Right lobe of liver (tissue), 6 donors: ENCODE results near the gene CYP4F12. TPM values are rescaled to one million over a fixed set of nuclear protein-coding genes. Genes with fewer than 3 reads are reported as not detected.

Experiments used
- ATAC-seq, 4 donors: fragments of 200-7000 bp; cut with Tn5 transposase; one replicate each; pipeline ENCODE4 v1.9.1; 2020; ENCODE audit warnings: mild to moderate bottlenecking in 4 of 4, moderate library complexity in 4 of 4
- DNase-seq, 3 donors: peaks; one replicate each; pipeline ENCODE4 v3.0.0-alpha.2; 2020
- H3K27ac ChIP-seq, 3 donors: fragments of 200-600 bp; one replicate each; pipeline ENCODE4 v1.8.0; 2022
- H3K27me3 ChIP-seq, 2 donors: fragments of 200-600 bp; one replicate each; pipeline ENCODE4 v1.8.0; 2022
- H3K36me3 ChIP-seq, 4 donors: fragments of 200-600 bp; sonication (generic) in 1 of 4; one replicate each; pipeline versions ENCODE4 v1.5.1 to v1.8.0; 2017 to 2022; ENCODE audit warnings: control low read depth in 1 of 4
- H3K4me1 ChIP-seq, 4 donors: fragments of 200-600 bp; sonication (generic) in 1 of 4; one replicate each; pipeline versions ENCODE4 v1.5.1 to v1.8.0; 2017 to 2022; ENCODE audit warnings: control low read depth in 1 of 4
- H3K4me3 ChIP-seq, 3 donors: fragments of 200-600 bp; one replicate each; pipeline ENCODE4 v1.8.0; 2022
- H3K9me3 ChIP-seq, 4 donors: fragments of 200-600 bp; sonication (generic) in 1 of 4; one replicate each; pipeline versions ENCODE4 v1.5.1 to v1.8.0; 2017 to 2022; ENCODE audit warnings: control low read depth in 1 of 4
- POLR2A ChIP-seq: fragments of 450-650 bp; IDR thresholded peaks from one replicate; pipeline ENCODE4 v1.6.1; 2017; ENCODE audit warnings: antibody characterized with exemption, mild to moderate bottlenecking
- WGBS: methylation state at CpG from one replicate; pipeline ENCODE4 v1.1.6; 2018; ENCODE audit warnings: low coverage, low lambda C conversion rate; ENCODE audit not compliant: insufficient coverage; ENCODE audit errors: missing lambda C conversion rate; 5-methylcytosine and 5-hydroxymethylcytosine counted together
- intact Hi-C, 2 donors: fragments of 100-400 bp; cut with DNase I; formaldehyde crosslinking; loops; one replicate each; pipeline versions ENCODE4 v1.11.2 to v1.14.1; 2022
- long read RNA-seq: library from polyadenylated mRNA; unstranded; transcript quantifications from one replicate; pipeline ENCODE4 v2.0.0, GENCODE V29; 2019
- total RNA-seq, 6 experiments: library from RNA; depleted of rRNA in 2 of 6; stranded (reverse); fragments of >200 nt in 2 of 6; fragmentation: NEBNext Ultra II Directional in 3 of 6; extraction: Animal tissue kit (Norgen Biotek cat#: 25700) in 3 of 6; gene quantifications; one replicate each; pipeline versions ENCODE4 v1.1.0 to v1.2.4, GENCODE V29; 2016 to 2023
- TF ChIP-seq, protein P1 (sequence below), 4 donors: fragments of 200-600 bp in 3 of 4; fragments of 450-650 bp in 1 of 4; IDR thresholded peaks; one replicate each; pipeline versions ENCODE4 v1.5.1 to v1.8.0; 2016 to 2022; ENCODE audit warnings: antibody characterized with exemption in 4 of 4, mild to moderate bottlenecking in 2 of 4
- donor health status: DM: no; HTN: yes; CAD: no.
- donor health status: DM: no; HTN: no; CAD: no.
- donor health status: DM: no; HTN: no; CAD: no.
- donor health status: DM: no; HTN: yes; CAD: no.
- donor health status: DM: no; HTN: yes; CAD: no.

Gene CYP4F12
- total RNA-seq = 10 to 100 TPM; 21.9 to 95.5 (median 45.3) TPM
- long read RNA-seq, transcript CYP4F12-215 (13 exons, 2,044 nt) = major isoform, 19 of 34 reads
- long read RNA-seq, partial matches to known transcripts = 3 of 34 reads
- long read RNA-seq, other reads (novel, unspliced or antisense) = 10 of 34 reads

GRCh38 chr19:15672580-15673175 lies at the start of gene CYP4F12:
Gene CYP4F12 (plus strand): TSS chr19:15673087. CDS start chr19:15673530, 443 bp downstream.
- intact Hi-C loops = no loop called here
- Histone ChIP-seq H3K27ac (peak within 1 kb of the TSS; percentile 50 to 65 (median 65)), H3K4me3 (peak within 1 kb of the TSS; percentile 12 to 62 (median 19)), H3K9me3 (no peaks in the 10 kb centered on the region), H3K27me3 (no peaks in the 10 kb centered on the region), H3K36me3 (no peaks in the 10 kb centered on the region), H3K4me1 (peaks cover 0 to 12% (median 0%) of the 10 kb centered on the region in 4 donors)
- 19% methylated on average over 5 of the region's 6 CpGs for WGBS
- ATAC-seq (peak; percentile 89 to 93 (median 89)), DNase-seq (peak; percentile 92 to 97 (median 97))
- TF ChIP-seq, protein P1, sequence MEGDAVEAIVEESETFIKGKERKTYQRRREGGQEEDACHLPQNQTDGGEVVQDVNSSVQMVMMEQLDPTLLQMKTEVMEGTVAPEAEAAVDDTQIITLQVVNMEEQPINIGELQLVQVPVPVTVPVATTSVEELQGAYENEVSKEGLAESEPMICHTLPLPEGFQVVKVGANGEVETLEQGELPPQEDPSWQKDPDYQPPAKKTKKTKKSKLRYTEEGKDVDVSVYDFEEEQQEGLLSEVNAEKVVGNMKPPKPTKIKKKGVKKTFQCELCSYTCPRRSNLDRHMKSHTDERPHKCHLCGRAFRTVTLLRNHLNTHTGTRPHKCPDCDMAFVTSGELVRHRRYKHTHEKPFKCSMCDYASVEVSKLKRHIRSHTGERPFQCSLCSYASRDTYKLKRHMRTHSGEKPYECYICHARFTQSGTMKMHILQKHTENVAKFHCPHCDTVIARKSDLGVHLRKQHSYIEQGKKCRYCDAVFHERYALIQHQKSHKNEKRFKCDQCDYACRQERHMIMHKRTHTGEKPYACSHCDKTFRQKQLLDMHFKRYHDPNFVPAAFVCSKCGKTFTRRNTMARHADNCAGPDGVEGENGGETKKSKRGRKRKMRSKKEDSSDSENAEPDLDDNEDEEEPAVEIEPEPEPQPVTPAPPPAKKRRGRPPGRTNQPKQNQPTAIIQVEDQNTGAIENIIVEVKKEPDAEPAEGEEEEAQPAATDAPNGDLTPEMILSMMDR (IDR thresholded peaks at IDR 0.05) = no peak
- peak; percentile 28 for TF ChIP-seq POLR2A

DNA sequence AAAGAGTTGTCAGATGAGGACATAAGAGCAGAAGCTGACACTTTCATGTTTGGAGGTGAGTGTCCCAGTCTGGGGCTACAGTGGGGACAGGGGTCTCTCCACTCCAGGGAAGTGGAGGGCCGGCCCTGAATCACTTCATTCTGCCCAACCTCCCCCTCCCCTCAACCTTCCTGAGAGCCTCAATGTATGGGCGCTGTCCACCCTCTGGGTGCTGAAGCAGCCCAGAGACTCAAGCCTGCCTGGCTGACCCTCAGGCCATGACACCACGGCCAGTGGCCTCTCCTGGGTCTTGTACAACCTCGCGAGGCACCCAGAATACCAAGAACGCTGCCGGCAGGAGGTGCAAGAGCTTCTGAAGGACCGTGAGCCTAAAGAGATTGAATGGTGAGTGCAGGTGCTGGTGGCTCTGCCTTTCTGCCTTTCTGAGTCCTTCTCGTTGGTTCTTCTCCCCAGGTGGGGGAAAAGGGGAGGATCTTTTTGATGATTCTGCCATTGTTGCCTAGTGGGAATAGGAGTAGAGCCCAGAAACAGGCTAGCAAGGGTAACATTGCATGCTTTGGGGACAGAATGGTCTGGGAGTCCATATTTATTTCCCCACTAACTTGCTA lies 49.1 kb upstream of the CYP4F12 start:
- intact Hi-C loops = no loop called here
- ATAC-seq (peak in 1 of 4 donors; percentile 46), DNase-seq (no peak)
- no peaks in the 10 kb centered on the region for H3K4me1 ChIP-seq
- TF ChIP-seq, protein P1 (IDR thresholded peaks at IDR 0.05) = no peak
- no peak for TF ChIP-seq POLR2A
- no peak overlapping the region for H3K27ac ChIP-seq
- H3K4me3 ChIP-seq = no peak overlapping the region
- 8% methylated on average over 5 of the region's 9 CpGs for WGBS
- H3K27me3 ChIP-seq = no peaks in the 10 kb centered on the region
- no peaks in the 10 kb centered on the region for H3K9me3 ChIP-seq
- H3K36me3 ChIP-seq = no peaks in the 10 kb centered on the region

- H3K27ac ChIP-seq = no peak overlapping the region
- intact Hi-C loops = no loop called here
- DNase-seq (no peak), ATAC-seq (no peak)
- no peaks in the 10 kb centered on the region for H3K27me3 ChIP-seq
- H3K4me1 ChIP-seq = peaks cover 0 to 13% (median 0%) of the 10 kb centered on the region in 4 donors
- no peak for TF ChIP-seq POLR2A
- TF ChIP-seq, protein P1 (IDR thresholded peaks at IDR 0.05) = no peak
- no peak overlapping the region for H3K4me3 ChIP-seq
- H3K9me3 ChIP-seq = no peaks in the 10 kb centered on the region
- no peaks in the 10 kb centered on the region for H3K36me3 ChIP-seq
- 27% methylated on average over 16 of the region's 22 CpGs for WGBS
Observed at GRCh38 chr19:15628236-15629002, 44.5 kb upstream of the CYP4F12 start.

DNA sequence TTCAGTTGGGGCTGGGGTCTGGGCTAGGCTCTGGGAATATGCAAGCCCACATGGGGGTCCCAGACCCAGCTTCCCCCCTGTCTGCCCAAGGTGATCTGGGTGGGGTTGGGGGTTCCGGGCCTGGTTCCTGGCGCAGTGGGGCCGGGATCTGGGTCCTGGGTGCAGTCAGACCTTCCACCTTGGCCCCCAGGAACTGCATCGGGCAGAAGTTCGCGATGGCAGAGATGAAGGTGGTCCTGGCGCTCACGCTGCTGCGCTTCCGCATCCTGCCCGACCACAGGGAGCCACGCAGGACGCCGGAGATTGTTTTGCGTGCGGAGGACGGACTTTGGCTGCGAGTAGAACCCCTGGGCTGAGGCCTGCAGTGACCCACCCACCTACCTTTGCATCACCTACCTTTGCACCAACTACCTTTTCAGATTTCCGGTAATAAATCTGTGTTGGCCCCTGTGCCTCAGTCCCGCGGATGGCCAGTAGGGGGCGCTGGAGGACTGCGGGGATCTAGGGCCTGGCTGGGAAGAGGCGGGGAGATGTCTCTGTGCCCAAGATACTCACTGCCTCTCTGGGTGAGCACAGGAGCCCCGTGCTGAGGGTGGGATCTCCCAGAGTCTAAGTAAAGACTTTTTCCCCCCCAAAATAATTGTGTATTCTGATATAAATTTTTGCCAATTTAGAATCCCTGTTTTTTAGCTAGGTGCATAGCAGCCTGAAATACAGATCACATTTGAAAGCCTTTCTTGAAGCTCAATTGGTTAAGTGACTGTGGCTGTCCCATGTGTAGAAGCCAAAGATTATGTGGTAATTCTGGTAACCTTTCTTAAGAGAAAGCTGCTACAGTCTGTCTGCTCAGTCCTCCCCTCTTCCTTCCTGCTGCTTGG lies 43.6 kb upstream of the CYP4F12 start:
- peak; percentile 91 to 95 (median 92) for ATAC-seq

More for the DNA sequence above, 43.6 kb upstream of the CYP4F12 start:
- H3K36me3 ChIP-seq = no peaks in the 10 kb centered on the region
- intact Hi-C loops = no loop called here
- H3K27ac ChIP-seq = no peak overlapping the region
- TF ChIP-seq, protein P1 (IDR thresholded peaks at IDR 0.05) = peak; percentile 91 to 98 (median 96)
- TF ChIP-seq POLR2A = no peak
- H3K4me3 ChIP-seq = no peak overlapping the region
- WGBS = 0% methylated on average over 12 of the region's 25 CpGs
- no peaks in the 10 kb centered on the region for H3K27me3 ChIP-seq
- peaks cover 0 to 19% (median 3%) of the 10 kb centered on the region in 4 donors for H3K4me1 ChIP-seq
- peak; percentile 86 to 87 (median 86) for DNase-seq
- no peaks in the 10 kb centered on the region for H3K9me3 ChIP-seq
